WTC11 (cell line): ENCODE results near the gene TJP3.

Experiments used
- CREB1 ChIP-seq: sonication (generic); formaldehyde crosslinking; IDR thresholded peaks from 2 replicates; pipeline ENCODE4 v1.8.0; 2023; ENCODE audit warnings: mild to moderate bottlenecking, missing genetic modification reagents
- CTCF ChIP-seq: fragments of 200-600 bp; IDR thresholded peaks from 2 replicates; pipeline ENCODE4 v1.8.0; 2022; ENCODE audit warnings: antibody characterized with exemption
- KAT7 ChIP-seq: sonication (generic); formaldehyde crosslinking; IDR thresholded peaks from 2 replicates; pipeline ENCODE4 v1.8.1; 2023; ENCODE audit warnings: missing genetic modification reagents, mild to moderate bottlenecking, borderline replicate concordance
- TP53 ChIP-seq: sonication (generic); formaldehyde crosslinking; IDR thresholded peaks from 2 replicates; pipeline ENCODE4 v1.8.1; 2023; ENCODE audit warnings: mild to moderate bottlenecking, missing genetic modification reagents
- ZNF512 ChIP-seq: sonication (generic); formaldehyde crosslinking; IDR thresholded peaks from 2 replicates; pipeline ENCODE4 v1.8.1; 2022; ENCODE audit warnings: missing genetic modification reagents, borderline replicate concordance

GRCh38 chr19:3782903-3783302 is 74.7 kb downstream of the TJP3 start:
- TF ChIP-seq ZNF512 (no peak), CTCF (no peak), KAT7 (CRISPR knock-in tag) (no peak), CREB1 (no peak), TP53 (CRISPR knock-in tag) (no peak)
